Measurements from ENCODE around the gene ZNF8.

DNA sequence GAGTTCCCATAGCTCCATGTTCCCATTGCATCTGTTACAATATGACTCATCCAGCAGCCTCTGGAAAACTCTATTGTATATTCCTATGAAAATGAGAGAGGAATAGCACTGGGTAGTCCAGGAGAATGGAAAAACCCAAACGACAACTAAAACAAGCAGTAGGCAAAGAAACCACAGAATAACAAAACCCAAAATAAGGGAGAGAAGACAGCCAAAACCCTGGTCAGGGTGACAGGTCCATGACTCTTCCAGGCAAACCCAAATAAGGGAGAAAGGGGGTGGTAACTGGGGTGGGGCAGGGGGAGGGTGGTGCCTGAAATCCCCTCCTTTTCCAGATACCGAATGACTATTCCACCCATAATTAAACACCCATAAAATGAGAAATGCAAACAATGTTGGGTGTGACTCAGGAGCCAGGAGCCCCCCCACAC is 4.0 kb upstream of the ZNF8 start:
- TF ChIP-seq, protein P1, sequence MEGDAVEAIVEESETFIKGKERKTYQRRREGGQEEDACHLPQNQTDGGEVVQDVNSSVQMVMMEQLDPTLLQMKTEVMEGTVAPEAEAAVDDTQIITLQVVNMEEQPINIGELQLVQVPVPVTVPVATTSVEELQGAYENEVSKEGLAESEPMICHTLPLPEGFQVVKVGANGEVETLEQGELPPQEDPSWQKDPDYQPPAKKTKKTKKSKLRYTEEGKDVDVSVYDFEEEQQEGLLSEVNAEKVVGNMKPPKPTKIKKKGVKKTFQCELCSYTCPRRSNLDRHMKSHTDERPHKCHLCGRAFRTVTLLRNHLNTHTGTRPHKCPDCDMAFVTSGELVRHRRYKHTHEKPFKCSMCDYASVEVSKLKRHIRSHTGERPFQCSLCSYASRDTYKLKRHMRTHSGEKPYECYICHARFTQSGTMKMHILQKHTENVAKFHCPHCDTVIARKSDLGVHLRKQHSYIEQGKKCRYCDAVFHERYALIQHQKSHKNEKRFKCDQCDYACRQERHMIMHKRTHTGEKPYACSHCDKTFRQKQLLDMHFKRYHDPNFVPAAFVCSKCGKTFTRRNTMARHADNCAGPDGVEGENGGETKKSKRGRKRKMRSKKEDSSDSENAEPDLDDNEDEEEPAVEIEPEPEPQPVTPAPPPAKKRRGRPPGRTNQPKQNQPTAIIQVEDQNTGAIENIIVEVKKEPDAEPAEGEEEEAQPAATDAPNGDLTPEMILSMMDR (IDR thresholded peaks at IDR 0.05 in 4 of 5, conservative IDR thresholded peaks at IDR 0.05 in 1 of 5) = no peak
- no peak for TF ChIP-seq POLR2A (IDR thresholded peaks at IDR 0.05)

Data from gastrocnemius medialis (tissue), 4 donors.